Kidney (tissue), 14 donors: ENCODE results near the gene TPPP. TPM values are rescaled to one million over a fixed set of nuclear protein-coding genes. Genes with fewer than 3 reads are reported as not detected.

Experiments used
- DNase-seq, 5 donors: peaks; one replicate each; pipeline ENCODE4 v3.0.0-alpha.2; 2013 to 2020
- FAIRE-seq: peaks from 2 replicates; lab custom pipeline; 2012; peaks lifted over from hg19 to GRCh38; lab: Jason Lieb, UNC
- H3K27ac ChIP-seq, 2 donors: one replicate each; pipeline ENCODE4 v1.7.0; 2013; ENCODE audit warnings: low read depth in 2 of 2, low read length in 2 of 2, inconsistent platforms in 1 of 2
- H3K27me3 ChIP-seq: one replicate; pipeline ENCODE4 v1.7.1; 2013; ENCODE audit warnings: low read length, inconsistent platforms; ENCODE audit not compliant: control insufficient read depth, insufficient read depth
- H3K36me3 ChIP-seq, 3 donors: one replicate each; pipeline versions ENCODE4 v1.7.0 to v1.7.1; 2013; ENCODE audit warnings: low read length in 3 of 3, control low read depth in 1 of 3, inconsistent platforms in 1 of 3; ENCODE audit not compliant: insufficient read depth in 3 of 3, control insufficient read depth in 2 of 3
- H3K4me1 ChIP-seq, 3 donors: one replicate each; pipeline versions ENCODE4 v1.7.0 to v1.7.1; 2013; ENCODE audit warnings: low read length in 3 of 3, inconsistent platforms in 1 of 3, low read depth in 1 of 3; ENCODE audit not compliant: control insufficient read depth in 2 of 3, insufficient read depth in 2 of 3
- H3K4me3 ChIP-seq, 3 donors: one replicate each; pipeline versions ENCODE4 v1.7.0 to v1.8.1; 2013; ENCODE audit warnings: low read length in 3 of 3, control low read depth in 1 of 3, inconsistent platforms in 1 of 3
- H3K9ac ChIP-seq, 3 donors: one replicate each; pipeline versions ENCODE4 v1.7.0 to v1.7.1; 2013; ENCODE audit warnings: low read length in 3 of 3, control low read depth in 1 of 3, inconsistent platforms in 1 of 3
- H3K9me3 ChIP-seq, 3 donors: one replicate each; pipeline versions ENCODE4 v1.7.0 to v1.7.1; 2013; ENCODE audit warnings: low read length in 3 of 3, control low read depth in 1 of 3, inconsistent platforms in 1 of 3; ENCODE audit not compliant: control insufficient read depth in 2 of 3, insufficient read depth in 1 of 3
- CTCF ChIP-seq: IDR thresholded peaks from 3 replicates; pipeline ENCODE4 v1.5.1; 2012; ENCODE audit warnings: mild to moderate bottlenecking, moderate library complexity, borderline replicate concordance; ENCODE audit not compliant: insufficient read depth; ENCODE audit errors: extremely low read depth
- intact Hi-C: fragments of 100-400 bp; cut with DNase I; formaldehyde crosslinking; loops from one replicate; pipeline ENCODE4 v1.11.1; 2022
- polyA plus RNA-seq: library from polyadenylated mRNA; stranded (reverse); fragments of 350-450 nt; fragmentation: Illumina TruSeq; extraction: RNeasy Lipid Tissue Mini Kit (QIAGEN cat#74804); gene quantifications from one replicate; pipeline ENCODE4 v1.2.3, GENCODE V29; 2014; ENCODE audit warnings: low read depth, low replicate concordance; ENCODE audit not compliant: insufficient read depth
- total RNA-seq: library from RNA; stranded (reverse); fragmentation: NEBNext Ultra II Directional; extraction: Animal tissue kit (Norgen Biotek cat#: 25700); gene quantifications from one replicate; pipeline ENCODE4 v1.2.1, GENCODE V29; 2021
- donor health status: control.
- donor health status: control.
- donor health status: control.
- donor health status: control.
- donor health status: control.
- donor health status: DM: yes; HTN: yes; CAD: no.
- donor health status: Normal renal cell carcinoma (clear cell type).

The TPPP gene
- total and polyA plus RNA-seq, 2 donors from 2014 or later: 5.8 to 6.9 TPM

DNA sequence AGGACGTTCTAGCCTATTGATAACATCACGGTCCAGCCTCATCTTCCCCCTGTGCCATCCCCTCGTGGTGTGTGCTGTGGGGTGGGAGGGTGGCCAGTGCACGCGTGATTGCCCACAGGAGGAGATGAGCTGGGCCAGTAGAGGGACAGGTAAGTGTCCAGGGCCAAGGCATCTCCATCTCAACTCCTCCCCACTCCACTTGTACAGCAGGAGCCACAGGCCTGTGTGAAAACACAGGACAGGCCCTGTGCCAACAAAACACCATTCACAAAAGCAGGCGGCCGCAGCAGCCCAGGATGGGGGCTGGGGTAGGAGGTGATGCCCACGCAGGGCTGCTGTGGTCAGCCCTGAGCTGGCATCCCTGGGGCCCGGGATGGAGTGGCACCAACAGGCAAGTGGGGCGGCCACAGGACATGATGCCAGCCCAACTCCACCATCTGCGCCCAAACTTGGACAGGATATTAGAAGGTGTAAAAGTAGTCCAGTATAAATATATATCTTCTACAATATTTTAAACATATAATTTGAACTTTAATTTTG lies 32.6 kb downstream of the TPPP start:
- intact Hi-C loops: loop anchor here (10.0 kb wide), 1 partner anchor 244 kb away; no protein-coding TSS in a partner anchor
- H3K36me3 ChIP-seq: peaks cover 0 to 9% (median 4%) of the 10 kb centered on the region in 3 donors
- H3K27me3 ChIP-seq: no peaks in the 10 kb centered on the region
- H3K9ac ChIP-seq: no peak overlapping the region
- TF ChIP-seq CTCF: no peak
- no peaks in the 10 kb centered on the region for H3K4me1 ChIP-seq
- DNase-seq (peak in 1 of 5 donors; percentile 48), FAIRE-seq (no peak)
- H3K27ac ChIP-seq: no peak overlapping the region
- no peaks in the 10 kb centered on the region for H3K9me3 ChIP-seq
- no peak overlapping the region for H3K4me3 ChIP-seq

- H3K9me3 ChIP-seq: no peaks in the 10 kb centered on the region
- intact Hi-C loops: loop anchor here (10.0 kb wide), 1 partner anchor 245 kb away; no protein-coding TSS in a partner anchor
- DNase-seq (peak in 1 of 5 donors; percentile 30), FAIRE-seq (no peak)
- H3K27me3 ChIP-seq: no peaks in the 10 kb centered on the region
- TF ChIP-seq CTCF: no peak
- H3K4me3 ChIP-seq: no peak overlapping the region
- H3K27ac ChIP-seq: no peak overlapping the region
- H3K36me3 ChIP-seq: peaks cover 0 to 9% (median 4%) of the 10 kb centered on the region in 3 donors
- H3K9ac ChIP-seq: no peak overlapping the region
- H3K4me1 ChIP-seq: no peaks in the 10 kb centered on the region
These were observed 33.5 kb downstream of the TPPP start for GRCh38 chr5:659496-660263.

DNA sequence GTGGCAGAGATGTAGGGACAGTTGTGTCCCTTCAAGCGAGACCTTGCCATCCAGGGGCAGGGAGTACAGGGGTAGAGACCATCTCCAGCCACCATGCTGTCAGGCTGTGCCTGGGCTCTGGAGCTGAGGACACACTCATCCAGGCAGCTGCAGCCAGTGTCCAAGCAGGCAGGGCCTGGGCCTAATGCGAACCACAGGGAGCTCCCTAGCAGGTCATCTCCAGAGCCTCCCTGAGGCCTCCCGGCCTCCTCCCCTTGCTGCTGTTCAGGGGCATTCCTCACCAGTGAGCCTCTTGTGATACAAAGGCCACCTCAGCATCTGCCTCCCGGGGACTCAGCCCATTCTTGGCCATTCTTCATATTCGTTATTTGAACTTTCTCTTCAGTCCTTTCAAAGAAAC lies 35.0 kb downstream of the TPPP start:
- no peak overlapping the region for H3K27ac ChIP-seq
- DNase-seq (peak in 1 of 5 donors; percentile 46), FAIRE-seq (no peak)
- no peak overlapping the region for H3K4me3 ChIP-seq
- peaks cover 0 to 2% (median 0%) of the 10 kb centered on the region in 3 donors for H3K9me3 ChIP-seq
- no peaks in the 10 kb centered on the region for H3K27me3 ChIP-seq
- intact Hi-C loops: no loop called here
- H3K4me1 ChIP-seq: no peaks in the 10 kb centered on the region
- H3K9ac ChIP-seq: no peak overlapping the region
- no peak for TF ChIP-seq CTCF
- peaks cover 0 to 7% (median 4%) of the 10 kb centered on the region in 3 donors for H3K36me3 ChIP-seq
